GM21723 (cell line): Measurements from ENCODE around the gene MCHR1.

Experiments used
- ATAC-seq: cut with Tn5 transposase; IDR thresholded peaks from one replicate; pipeline ENCODE4 v1.9.1; 2021; ENCODE audit warnings: mild to moderate bottlenecking, moderate library complexity; ENCODE audit not compliant: unreplicated experiment

MCHR1 gene, protein sequence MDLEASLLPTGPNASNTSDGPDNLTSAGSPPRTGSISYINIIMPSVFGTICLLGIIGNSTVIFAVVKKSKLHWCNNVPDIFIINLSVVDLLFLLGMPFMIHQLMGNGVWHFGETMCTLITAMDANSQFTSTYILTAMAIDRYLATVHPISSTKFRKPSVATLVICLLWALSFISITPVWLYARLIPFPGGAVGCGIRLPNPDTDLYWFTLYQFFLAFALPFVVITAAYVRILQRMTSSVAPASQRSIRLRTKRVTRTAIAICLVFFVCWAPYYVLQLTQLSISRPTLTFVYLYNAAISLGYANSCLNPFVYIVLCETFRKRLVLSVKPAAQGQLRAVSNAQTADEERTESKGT

DNA sequence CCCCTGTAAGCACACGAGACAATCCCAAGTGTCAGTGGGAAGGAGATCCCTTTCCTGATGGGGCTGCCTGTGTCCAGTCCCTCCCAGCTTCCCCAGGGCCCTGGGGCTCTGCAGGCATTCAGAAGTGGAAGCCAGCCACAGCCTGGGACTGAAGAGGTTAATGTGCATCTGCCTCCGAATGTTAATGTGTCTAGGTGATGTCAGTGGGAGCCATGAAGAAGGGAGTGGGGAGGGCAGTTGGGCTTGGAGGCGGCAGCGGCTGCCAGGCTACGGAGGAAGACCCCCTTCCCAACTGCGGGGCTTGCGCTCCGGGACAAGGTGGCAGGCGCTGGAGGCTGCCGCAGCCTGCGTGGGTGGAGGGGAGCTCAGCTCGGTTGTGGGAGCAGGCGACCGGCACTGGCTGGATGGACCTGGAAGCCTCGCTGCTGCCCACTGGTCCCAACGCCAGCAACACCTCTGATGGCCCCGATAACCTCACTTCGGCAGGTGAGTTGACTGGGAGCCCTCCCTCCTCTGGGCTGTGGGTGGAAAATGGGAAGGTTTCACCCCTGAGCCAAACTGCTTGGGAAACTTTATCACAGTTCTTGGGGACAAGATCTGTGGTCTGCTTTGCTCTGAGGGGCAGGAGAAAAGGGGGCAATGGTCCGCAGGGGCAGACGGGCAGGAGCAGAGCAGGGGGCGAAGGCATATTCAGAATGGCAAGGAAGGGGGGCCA, at the start of gene MCHR1:
TSS of gene MCHR1 (plus strand) at position 236 of the 715 bp plus-strand sequence. CDS start at position 405, 169 bp downstream.
- ATAC-seq, result no peak

DNA sequence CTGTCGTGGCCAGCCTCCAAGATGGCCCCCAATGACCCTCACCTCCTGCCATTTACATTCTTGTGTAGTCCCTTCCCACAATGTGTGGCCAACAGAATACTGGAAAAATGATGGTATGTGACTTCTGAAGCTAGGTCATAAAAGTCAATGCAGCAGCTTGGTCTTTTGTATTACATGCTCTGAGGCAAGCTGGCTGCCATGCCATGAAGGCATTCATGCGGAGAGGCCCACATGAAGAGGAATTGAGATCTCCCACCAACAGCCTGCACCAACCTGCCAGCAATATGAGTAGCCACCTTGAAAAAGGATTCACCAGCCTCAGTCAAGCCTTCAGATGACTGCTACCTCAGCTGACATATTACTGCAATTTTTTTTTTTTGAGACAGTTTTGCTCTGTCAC, 47.4 kb upstream of the MCHR1 start:
- ATAC-seq, result no peak

DNA sequence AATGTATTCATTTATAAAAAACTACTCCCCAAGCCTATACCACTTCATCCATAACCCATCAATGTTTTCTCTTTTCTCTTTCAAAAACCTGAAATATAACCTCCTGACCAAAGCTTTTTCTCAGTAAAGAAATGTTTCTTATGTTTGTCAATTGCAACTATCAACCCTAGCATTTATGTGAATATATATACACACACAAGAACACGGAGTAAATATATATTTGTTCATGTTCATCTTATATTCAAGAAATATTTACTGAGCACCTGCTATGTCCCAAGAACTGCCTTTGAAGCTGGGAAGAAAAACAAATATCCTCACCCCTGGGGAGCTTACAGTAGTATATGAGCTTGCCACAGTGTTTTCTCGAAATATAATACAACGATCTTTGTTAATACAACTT, 46.2 kb upstream of the MCHR1 start:
- ATAC-seq, result no peak

DNA sequence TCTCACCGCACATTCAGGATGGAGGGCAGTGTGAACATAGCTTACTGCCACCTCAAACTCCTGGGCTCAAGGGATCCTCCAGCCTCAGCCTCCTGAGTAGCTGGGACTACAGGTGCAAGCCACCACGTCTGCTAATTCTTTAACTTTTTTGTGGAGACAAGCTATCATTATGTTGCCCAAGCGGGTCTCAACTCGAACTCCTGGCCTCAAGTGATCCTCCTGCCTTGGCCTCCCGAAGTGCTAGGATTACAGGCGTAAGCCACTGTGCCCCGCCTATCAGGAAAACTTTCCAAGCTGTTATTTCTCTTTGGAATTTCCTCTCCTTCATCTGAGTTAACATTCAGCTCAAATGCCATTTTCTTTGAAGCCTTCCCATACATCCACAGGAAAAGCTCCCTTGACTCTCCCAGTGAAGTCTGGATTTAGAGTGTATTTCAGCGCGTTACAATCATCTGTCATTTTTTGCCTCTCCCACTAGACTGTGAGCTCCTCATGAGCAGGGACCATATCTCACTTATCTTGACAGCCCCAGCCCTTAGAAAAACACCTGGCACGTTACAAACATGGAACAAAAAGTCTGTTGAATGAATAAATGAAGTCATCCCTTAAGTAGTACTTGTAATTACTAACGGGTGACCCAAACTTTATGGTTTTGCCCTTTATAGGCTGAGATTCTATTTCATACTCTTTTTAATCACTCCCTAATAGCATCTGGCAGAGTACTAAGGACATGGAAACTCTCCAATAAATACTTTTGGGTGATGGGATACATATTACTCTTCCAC, 45.0 kb upstream of the MCHR1 start:
- no peak for ATAC-seq

DNA sequence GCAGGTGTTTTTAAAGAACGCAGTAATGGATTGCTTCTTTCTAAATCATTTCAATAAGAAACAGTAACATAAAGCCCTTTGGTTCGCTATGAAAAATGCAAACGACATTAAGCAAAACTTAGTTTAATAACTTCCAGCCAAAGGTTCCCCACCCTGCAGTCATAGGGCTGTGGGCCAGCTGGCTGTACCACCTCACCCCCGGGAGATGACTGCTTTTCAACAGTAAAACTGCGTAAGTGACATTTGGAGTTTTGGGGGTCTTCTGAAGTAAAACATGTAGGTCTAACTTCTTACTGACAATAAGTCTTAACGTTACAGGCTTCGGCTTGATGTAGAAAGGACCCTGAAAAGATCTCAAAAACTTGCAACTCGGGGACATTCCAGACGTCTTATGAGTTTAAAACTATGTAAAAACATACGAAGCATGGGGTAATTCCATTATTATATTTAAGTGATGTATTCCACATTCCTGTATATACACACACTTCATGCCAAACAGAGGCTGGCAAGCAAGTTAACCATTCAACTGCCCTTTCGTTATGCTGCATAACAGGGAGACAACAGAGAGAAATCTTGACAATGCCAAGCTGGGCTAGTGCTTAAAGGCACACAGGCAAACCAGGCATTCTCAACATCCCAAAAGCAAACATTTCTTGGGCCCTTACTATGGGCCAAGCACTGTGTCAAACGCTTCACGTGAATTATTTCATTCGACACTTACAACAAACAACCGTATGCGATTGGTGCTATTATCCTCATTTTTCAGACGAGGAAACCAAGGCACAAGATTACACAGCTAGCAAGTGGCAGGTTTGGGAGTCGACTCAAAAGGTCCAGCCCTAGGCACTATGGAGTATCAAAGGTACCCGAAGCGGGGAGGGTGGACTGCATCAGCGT, 44.0 kb upstream of the MCHR1 start:
- no peak for ATAC-seq

DNA sequence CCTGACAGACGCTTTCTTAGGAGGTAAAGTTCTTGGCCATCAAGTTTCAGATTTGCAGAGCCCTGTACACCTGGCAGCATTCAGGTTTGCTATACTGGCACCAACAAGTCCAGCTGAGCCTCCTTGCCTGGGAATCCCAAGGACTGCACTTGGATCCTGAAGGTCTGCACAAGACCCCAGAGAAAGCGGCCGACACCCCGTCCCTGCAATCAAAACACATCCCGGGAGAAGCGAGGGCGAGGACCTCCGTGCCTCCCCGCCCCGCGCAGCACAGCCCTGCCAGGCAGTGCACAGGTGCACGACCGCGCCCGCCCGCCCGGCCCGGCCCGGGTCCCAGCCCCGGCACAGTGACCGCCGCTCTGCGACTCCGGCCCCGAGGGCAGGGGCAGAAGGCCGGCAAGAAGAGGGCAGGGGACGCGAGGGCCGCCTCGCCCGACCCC, 43.3 kb upstream of the MCHR1 start:
- peak; percentile 26 for ATAC-seq

DNA sequence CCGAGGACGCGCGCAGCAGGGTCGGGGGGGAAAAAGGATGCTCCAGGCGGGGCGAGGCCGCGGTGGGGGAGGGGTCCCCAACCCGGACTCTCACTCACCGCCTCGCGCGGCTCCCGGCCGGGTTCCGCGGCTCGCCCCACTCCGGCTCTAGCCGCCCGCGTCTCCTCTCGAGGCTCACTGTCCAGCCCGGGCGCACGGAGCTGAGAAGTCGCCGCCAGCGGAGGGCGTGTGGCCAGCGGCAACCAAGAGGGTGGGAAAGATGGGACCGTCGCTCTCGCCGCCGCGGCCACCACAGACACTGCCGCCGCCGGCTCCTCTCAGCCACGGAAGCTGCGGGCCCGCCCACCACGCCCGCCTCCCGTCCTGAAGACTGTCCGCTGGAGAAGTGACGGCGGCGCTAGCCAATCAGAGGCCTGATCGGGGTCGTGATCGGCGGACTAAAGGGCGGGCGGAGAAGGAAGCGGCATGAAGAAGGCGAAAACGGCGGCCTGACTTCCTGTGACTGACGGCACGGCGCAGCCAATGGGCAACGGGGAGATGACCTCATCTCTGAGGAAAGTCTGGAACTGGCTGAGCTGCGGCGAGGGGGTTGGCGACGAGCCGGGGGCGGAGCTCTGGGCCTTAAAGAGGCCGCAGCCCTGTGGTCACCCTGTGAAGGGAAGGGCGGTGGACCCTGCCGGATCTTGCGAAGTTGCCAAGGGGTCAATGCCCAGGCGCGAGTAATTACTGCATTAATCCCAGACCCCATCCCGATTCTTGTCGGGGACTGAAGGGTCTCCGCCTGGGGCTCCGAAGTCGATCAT, 42.7 kb upstream of the MCHR1 start, which contains the start of gene MRTFA:
TSS of gene MRTFA (minus strand) at position 340 of the 803 bp plus-strand sequence.
- ATAC-seq, result peak; percentile 85

DNA sequence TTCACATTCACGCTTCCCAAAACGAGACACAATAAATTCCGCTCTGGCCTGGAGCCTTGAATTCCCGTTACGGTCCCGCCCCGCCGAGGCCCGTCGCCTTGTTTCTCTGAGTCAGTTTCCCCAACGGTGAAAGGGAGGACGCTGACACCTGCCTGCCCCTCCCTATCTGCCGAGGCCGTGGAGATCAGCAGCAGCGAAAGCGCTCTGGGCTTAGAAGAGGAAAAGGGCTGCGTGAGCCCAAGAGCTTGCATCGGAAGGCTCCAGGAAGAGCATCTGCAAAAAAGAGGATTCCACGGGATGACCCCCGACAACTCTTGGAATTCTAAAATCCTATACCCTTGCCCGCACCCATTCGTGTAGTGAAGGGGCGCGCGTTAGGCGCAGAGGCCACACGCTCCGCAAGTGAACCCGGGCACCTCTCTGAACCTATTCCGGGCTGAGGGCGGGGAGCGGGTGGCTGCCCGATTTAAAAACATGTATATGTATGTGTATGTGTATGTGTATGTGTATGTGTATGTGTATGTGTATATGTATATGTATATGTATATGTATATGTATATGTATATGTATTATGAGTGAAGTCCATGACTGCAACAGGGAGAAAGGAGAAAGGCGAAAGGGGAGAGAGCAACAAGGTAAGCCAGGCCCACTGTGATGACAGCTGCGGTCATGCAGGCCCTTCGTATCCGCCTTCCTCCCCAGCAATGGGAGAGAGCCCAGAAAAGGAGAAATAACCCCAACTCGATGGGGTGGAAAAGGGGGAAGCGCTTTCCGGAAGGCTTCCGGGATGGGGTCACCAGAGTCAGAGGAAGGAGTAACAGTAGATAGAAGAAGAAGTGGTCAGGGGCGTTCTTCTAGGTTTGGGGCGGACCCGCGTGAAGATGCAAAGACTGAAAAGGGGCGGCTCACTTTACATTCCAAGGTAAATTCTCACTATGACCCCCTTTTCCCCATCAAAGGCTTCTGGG, 41.8 kb upstream of the MCHR1 start:
- ATAC-seq, result no peak

DNA sequence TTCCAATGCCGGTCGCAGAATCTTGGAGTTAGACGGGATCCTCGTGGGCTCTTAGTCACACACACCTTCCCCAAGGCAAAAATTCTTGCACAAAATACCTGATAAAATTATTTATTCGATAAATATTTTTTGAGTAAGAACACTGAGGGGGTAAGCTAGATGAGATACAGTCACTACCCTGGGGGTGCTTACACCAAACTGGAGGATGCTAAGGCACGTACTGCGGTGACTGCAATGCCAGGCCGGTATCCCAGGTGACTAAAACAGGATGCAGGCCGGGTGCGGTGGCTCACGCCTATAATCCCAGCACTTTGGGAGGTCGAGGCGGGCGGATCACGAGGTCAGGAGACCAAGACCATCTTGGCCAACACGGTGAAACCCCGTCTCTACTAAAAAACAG, 41.0 kb upstream of the MCHR1 start:
- no peak for ATAC-seq

DNA sequence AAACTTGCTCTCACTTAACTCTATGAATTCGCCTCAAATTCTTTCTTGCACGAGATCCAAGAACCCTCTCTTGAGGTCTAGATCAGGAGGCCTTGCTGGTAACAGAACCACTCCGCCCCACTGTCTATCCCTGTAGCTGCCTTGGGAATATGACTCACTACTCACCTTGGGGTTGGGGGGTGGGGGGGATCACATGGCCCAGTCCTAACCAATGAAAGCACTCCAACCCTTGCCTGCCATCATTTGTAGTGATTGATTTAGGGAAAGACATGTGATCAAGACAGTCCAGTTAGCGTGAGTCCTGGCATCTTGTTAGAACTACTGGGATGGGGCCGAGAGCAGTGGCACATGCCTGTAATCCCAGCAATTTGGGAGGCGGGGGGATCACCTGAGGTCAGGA, 38.0 kb upstream of the MCHR1 start:
- ATAC-seq, result no peak

DNA sequence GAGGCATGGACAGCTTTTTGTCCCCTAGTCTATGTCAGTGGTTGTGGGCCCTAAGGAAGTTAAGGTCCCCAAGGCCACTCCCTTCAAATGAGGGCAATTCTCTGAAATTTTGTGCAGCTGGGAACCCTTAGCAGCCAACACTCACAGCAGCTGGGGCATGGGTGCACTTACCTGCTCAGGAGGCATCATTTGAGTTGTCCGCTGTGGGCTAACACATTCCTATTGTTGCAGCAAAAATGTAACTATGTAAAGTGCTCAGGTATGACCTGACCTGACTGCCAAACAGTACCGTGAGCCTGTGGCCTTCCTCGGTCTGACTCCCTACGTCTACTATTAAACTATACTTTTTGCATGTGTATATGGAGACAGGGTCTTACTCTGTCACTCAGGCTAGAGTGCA, 37.0 kb upstream of the MCHR1 start:
- ATAC-seq, result no peak

DNA sequence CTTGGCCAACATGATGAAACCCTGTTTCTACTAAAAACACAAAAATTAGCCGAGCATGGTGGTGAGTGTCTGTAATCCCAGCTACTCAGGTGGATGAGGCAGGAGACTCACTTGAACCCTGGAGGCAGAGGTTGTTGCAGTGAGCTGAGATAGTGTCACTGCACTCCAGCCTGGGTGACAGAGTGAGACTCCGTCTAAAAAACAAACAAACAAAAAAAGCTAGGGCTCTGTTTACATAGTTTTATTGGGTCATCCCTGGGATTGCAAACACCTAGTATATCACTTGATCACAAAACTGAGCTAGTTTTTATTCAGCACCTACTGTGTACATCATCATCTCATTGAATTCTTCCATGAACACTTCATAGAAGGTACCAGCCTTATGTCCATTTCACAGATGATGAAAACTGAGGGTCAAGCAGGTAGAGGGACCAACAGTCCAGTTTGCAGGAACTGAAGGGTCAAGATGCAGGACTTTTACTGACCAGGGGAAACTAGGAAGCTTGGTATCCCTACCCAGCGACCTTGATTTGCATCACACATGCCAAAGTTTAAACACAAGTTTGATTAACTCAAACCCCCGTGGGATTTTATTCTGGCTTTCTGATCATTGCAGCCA, 33.6 kb upstream of the MCHR1 start:
- no peak for ATAC-seq

DNA sequence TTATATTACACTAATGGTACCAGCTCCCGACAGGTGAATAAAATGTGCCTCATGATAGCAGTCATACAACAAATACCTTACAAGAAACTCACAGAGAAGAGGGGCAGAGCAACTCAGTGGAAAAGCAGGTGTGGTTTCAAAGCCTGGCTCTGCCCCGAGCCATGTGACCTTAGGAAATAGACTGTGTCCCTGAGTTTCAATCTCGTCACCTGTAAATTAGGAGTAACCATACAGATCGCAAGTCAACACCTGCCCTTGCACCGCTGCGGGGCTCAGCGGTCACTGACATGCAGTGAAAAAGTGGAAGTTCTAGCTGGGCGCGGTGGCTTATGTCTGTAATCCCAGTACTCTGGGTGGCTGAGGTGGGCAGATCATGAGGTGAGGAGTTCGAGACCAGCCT, 30.9 kb upstream of the MCHR1 start:
- no peak for ATAC-seq

DNA sequence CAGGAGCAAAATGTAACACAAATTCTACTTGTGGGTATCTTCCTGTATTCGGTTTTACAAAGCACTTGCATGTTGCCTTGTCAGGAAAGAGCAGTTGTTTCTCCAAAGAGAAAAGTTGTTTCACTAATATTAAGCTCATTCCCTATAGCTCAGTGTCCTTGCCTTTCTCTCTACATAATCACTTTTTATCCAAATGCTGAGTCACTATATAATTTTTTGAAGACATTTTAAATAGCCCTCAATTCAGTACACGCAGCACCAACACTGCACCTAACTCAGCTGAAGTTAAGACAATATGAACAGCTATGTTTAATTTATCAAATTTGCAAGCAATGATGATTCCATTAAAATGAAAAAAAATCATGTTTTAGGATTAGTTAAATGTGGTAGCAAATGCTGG, 28.2 kb upstream of the MCHR1 start:
- ATAC-seq, result no peak

DNA sequence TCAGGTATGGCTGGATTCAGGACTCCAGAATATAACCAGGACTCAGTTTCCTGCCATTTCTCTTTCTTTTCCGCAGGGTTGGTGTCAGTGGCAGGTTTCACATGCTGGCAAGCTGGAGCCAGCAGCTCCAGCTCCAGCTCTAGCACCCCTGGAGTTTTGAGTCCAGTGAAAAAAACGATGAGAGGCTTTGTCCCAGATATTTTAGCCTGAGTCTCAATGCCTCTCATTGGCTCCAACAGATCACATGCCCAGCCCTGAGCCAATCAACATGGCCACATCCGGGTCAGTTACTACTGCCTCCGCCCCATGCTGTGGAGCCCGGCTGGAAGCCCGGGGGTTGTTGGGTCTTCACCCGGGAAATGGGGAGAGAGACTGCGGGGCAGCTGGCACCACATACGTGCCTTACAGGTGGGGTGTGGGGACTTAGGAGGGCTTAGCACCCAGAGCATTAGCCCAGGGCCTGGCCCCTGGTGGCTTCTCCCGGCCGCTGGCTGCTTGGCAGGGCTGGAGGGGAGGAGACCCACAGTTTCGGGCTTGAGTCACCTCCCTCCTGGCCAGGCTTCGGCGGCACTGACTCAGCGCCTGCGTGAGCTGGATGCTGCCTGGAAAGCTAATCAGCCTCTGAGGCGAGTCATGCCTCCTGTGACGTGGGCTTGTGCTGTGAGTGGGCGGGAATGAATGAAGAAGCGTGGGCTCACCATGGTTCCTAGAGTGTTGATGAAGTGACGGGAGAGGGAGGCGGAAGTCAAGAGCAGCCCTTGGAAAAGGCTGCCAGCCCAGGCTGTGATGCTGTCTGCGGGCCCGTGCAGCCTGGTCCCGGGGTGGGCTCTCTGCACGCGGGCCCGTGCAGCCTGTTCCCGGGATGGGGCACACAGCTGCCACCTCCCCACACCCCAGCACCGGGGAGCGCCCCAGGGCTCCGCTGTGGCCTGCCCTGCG, 27.5 kb upstream of the MCHR1 start:
- ATAC-seq, result peak; percentile 81

DNA sequence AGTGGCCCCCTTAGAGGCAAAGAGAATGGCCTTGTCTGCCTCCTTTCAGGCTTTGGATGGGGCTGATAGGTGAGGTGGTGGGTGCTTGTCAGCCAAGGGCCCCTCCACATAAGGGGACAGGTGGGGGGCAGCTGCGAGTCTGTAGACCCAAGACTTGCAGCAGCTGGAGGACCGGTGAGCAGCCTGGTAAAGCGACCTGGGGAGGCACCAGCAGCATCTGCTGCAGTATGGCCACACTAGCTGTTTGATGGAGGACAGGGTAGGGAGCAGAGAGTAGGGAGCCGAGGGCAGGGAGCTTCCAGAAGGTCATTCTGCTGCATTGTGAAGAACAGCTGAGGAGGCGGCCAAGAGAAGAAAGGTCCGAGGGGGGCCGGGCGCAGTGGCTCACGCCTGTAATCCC, 25.9 kb upstream of the MCHR1 start:
- ATAC-seq, result no peak
